NB4 (cell line): Measurements from ENCODE around the gene MTF1.

ENCODE experiments used
- CTCF ChIP-seq: IDR thresholded peaks from one replicate; pipeline ENCODE4 v1.5.1; 2012; ENCODE audit warnings: low read depth, low read length
- POLR2A ChIP-seq: IDR thresholded peaks from 2 replicates; pipeline ENCODE4 v1.6.1; 2011; ENCODE audit warnings: mild to moderate bottlenecking; ENCODE audit not compliant: insufficient read length; ENCODE audit errors: extremely low read depth

GRCh38 chr1:37888022-37888700 lies 28.8 kb upstream of the MTF1 start:
- TF ChIP-seq CTCF: no peak
- TF ChIP-seq POLR2A: no peak
